Lung (tissue), 12 donors: Measurements from ENCODE around the gene PIP5K1B. TPM values are rescaled to one million over a fixed set of nuclear protein-coding genes. Genes with fewer than 3 reads are reported as not detected.

ENCODE experiments used
- ATAC-seq: fragments of 200-7000 bp; cut with Tn5 transposase; one replicate; pipeline ENCODE4 v1.9.1; 2020; ENCODE audit warnings: moderate number of reproducible peaks; ENCODE audit not compliant: insufficient read depth, low FRiP score
- DNase-seq, 3 donors: peaks; one replicate each; pipeline ENCODE4 v3.0.0-alpha.2; 2013 to 2017
- H3K27ac ChIP-seq, 2 donors: one replicate each; pipeline ENCODE4 v1.5.1; 2013; ENCODE audit warnings: mild to moderate bottlenecking in 2 of 2, moderate library complexity in 2 of 2, control low read depth in 1 of 2, inconsistent platforms in 1 of 2, low read depth in 1 of 2, low read length in 1 of 2
- H3K27me3 ChIP-seq, 3 donors: one replicate each; pipeline ENCODE4 v1.5.1; 2013; ENCODE audit warnings: low read length in 2 of 3; ENCODE audit not compliant: control insufficient read depth in 3 of 3, insufficient read depth in 3 of 3
- H3K36me3 ChIP-seq, 4 donors: one replicate each; pipeline ENCODE4 v1.5.1; 2013; ENCODE audit warnings: low read length in 4 of 4, mild to moderate bottlenecking in 1 of 4, moderate library complexity in 1 of 4; ENCODE audit not compliant: control insufficient read depth in 4 of 4, insufficient read depth in 4 of 4
- H3K4me1 ChIP-seq, 5 donors: one replicate each; pipeline ENCODE4 v1.5.1; 2013; ENCODE audit warnings: low read length in 5 of 5, mild to moderate bottlenecking in 2 of 5, moderate library complexity in 1 of 5; ENCODE audit not compliant: control insufficient read depth in 5 of 5, insufficient read depth in 5 of 5
- H3K4me3 ChIP-seq: one replicate; pipeline ENCODE4 v1.5.1; 2013; ENCODE audit warnings: mild to moderate bottlenecking, control low read depth, moderate library complexity
- H3K9ac ChIP-seq, 2 donors: one replicate each; pipeline ENCODE4 v1.5.1; 2013; ENCODE audit warnings: low read length in 2 of 2, control low read depth in 1 of 2; ENCODE audit not compliant: insufficient read depth in 1 of 2
- H3K9me3 ChIP-seq, 4 donors: one replicate each; pipeline ENCODE4 v1.5.1; 2013; ENCODE audit warnings: low read length in 3 of 4, mild to moderate bottlenecking in 1 of 4, moderate library complexity in 1 of 4; ENCODE audit not compliant: control insufficient read depth in 4 of 4, insufficient read depth in 3 of 4
- CTCF ChIP-seq: IDR thresholded peaks from 2 replicates; pipeline ENCODE4 v1.5.1; 2012; ENCODE audit warnings: mild to moderate bottlenecking; ENCODE audit errors: control extremely low read depth, extremely low read depth
- WGBS, 2 donors: extraction: QIAGEN DNeasy Blood & Tissue Kit; methylation state at CpG; one replicate each; pipeline ENCODE4 v1.1.7; 2013; 5-methylcytosine and 5-hydroxymethylcytosine counted together
- polyA plus RNA-seq, 2 donors: library from polyadenylated mRNA; stranded (reverse); fragments of 200-250 nt; gene quantifications; one replicate each; pipeline ENCODE4 v1.2.1, GENCODE V29; 2013
- total RNA-seq, 2 donors: library from RNA; depleted of rRNA in 1 of 2; stranded (reverse); fragments of >200 nt in 1 of 2; gene quantifications; one replicate each; pipeline ENCODE4 v1.2.1, GENCODE V29; 2014 to 2021
- donor health status: control.
- donor health status: control.
- donor health status: Bipolar disorder and iron deficiency.
- donor health status: healthy.
- donor health status: DM: yes; HTN: yes; CAD: no.

Gene PIP5K1B
- total and polyA plus RNA-seq, 4 donors = 6.6 to 28.2 (median 15.6) TPM

GRCh38 chr9:68730570-68731235, 25.7 kb downstream of the PIP5K1B start:
- H3K9me3 ChIP-seq = no peaks in the 10 kb centered on the region
- H3K27ac ChIP-seq = peak overlapping the region in 1 of 2 donors; percentile 21
- no peak overlapping the region for H3K4me3 ChIP-seq
- H3K27me3 ChIP-seq = no peaks in the 10 kb centered on the region
- DNase-seq (no peak), ATAC-seq (no peak)
- 77 to 90% methylated on average over 2 of the region's 2 CpGs for WGBS, 2 donors
- peaks cover 0 to 20% (median 0%) of the 10 kb centered on the region in 5 donors for H3K4me1 ChIP-seq
- H3K36me3 ChIP-seq = no peaks in the 10 kb centered on the region
- no peak for TF ChIP-seq CTCF
- no peak overlapping the region for H3K9ac ChIP-seq

- no peak overlapping the region for H3K9ac ChIP-seq
- TF ChIP-seq CTCF = no peak
- 53 to 63% methylated on average over 5 of the region's 5 CpGs for WGBS, 2 donors
- DNase-seq (no peak), ATAC-seq (no peak)
- H3K9me3 ChIP-seq = no peaks in the 10 kb centered on the region
- no peaks in the 10 kb centered on the region for H3K27me3 ChIP-seq
- H3K4me3 ChIP-seq = no peak overlapping the region
- peak overlapping the region in 1 of 2 donors; percentile 29 for H3K27ac ChIP-seq
- peaks cover 0 to 14% (median 0%) of the 10 kb centered on the region in 5 donors for H3K4me1 ChIP-seq
- H3K36me3 ChIP-seq = no peaks in the 10 kb centered on the region
Observed at GRCh38 chr9:68731857-68732256, 26.8 kb downstream of the PIP5K1B start.

- Histone ChIP-seq H3K27ac (peak overlapping the region in 1 of 2 donors; percentile 4), H3K36me3 (no peaks in the 10 kb centered on the region), H3K9ac (no peak overlapping the region), H3K4me1 (peaks cover 0 to 12% (median 0%) of the 10 kb centered on the region in 5 donors), H3K27me3 (no peaks in the 10 kb centered on the region), H3K4me3 (no peak overlapping the region), H3K9me3 (no peaks in the 10 kb centered on the region)
- no peak for TF ChIP-seq CTCF
- WGBS, 2 donors = 89 to 92% methylated on average over 11 of the region's 11 CpGs
- ATAC-seq (no peak), DNase-seq (no peak)
Observed at GRCh38 chr9:68732405-68733020, 27.5 kb downstream of the PIP5K1B start.
